Vagina (tissue), 2 donors: ENCODE data around the gene AKAP6.

Experiments used
- CTCF ChIP-seq, 3 experiments: fragments of 450-650 bp in 2 of 3; fragments of 200-600 bp in 1 of 3; sonication (generic) in 1 of 3; IDR thresholded peaks; one replicate each; pipeline ENCODE4 v1.5.1; 2017 to 2019; ENCODE audit warnings: antibody characterized with exemption in 3 of 3, mild to moderate bottlenecking in 2 of 3, moderate library complexity in 2 of 3
- POLR2AphosphoS5 ChIP-seq, 2 donors: sonication (generic); formaldehyde crosslinking; IDR thresholded peaks; one replicate each; pipeline ENCODE4 v1.9.0; 2017; ENCODE audit warnings: antibody characterized with exemption in 2 of 2, mild to moderate bottlenecking in 2 of 2, low read depth in 1 of 2; ENCODE audit not compliant: insufficient read depth in 1 of 2

- TF ChIP-seq POLR2AphosphoS5 (IDR thresholded peaks at IDR 0.05; ENCODE audit: insufficient read depth in 1 of 2, low read depth in 1 of 2) (no peak), CTCF (IDR thresholded peaks at IDR 0.05) (no peak)
Measured at GRCh38 chr14:32480337-32480736, 151.2 kb downstream of the AKAP6 start.
